ENCODE measurements around the gene AKAP7.

DNA sequence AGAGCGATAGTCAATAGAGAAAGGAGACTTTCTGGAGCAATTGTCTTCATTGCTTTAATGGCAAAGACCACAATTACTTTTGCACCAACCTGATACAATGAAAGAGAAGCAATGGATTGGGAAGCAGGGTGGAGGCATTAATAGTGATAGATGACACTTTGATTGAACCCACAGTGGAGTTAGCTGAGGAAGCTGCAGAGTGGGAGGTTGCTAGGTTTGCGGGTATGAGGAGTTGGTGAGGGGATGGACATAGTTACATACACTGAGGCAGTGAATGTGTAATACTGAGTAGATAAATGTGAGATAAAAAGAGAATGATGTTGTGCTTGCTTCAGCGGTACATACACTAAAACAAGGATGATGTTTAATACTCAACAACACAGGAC lies 91.9 kb downstream of the AKAP7 start:
- no peak for TF ChIP-seq POLR2A (IDR thresholded peaks at IDR 0.05; ENCODE audit: low read length)
- TF ChIP-seq GATA1 (IDR thresholded peaks at IDR 0.05; ENCODE audit: low read depth, low read length): no peak
